Left renal cortex interstitium (tissue), 4 donors: ENCODE measurements around the gene NTN4. TPM values are rescaled to one million over a fixed set of nuclear protein-coding genes. Genes with fewer than 3 reads are reported as not detected.
"Not testable (repeated sequence)": the region's sequence is repeated elsewhere in the genome, so short reads cannot be mapped to it uniquely, and the experiment has no call there.

Experiments
- DNase-seq, 4 donors: peaks; one replicate each; pipeline ENCODE4 v3.0.0-alpha.2; 2013; ENCODE audit warnings: low read depth in 4 of 4, low spot score in 2 of 4, missing footprints in 1 of 4
- polyA plus RNA-seq, 4 donors: library from polyadenylated mRNA; unstranded; fragments of 120-200 nt; gene quantifications; one replicate each; pipeline ENCODE4 v1.2.1, GENCODE V29; 2013; ENCODE audit not compliant: insufficient read length in 4 of 4

The NTN4 gene
- polyA plus RNA-seq, 4 donors = 94.0 to 112 (median 104) TPM

- peak in 1 of 4 donors; percentile 37 for DNase-seq
These were observed 12.1 kb upstream of the NTN4 start for GRCh38 chr12:95802482-95803270.

- no peak for DNase-seq
These were observed 6.4 kb upstream of the NTN4 start for GRCh38 chr12:95796982-95797289.

DNA sequence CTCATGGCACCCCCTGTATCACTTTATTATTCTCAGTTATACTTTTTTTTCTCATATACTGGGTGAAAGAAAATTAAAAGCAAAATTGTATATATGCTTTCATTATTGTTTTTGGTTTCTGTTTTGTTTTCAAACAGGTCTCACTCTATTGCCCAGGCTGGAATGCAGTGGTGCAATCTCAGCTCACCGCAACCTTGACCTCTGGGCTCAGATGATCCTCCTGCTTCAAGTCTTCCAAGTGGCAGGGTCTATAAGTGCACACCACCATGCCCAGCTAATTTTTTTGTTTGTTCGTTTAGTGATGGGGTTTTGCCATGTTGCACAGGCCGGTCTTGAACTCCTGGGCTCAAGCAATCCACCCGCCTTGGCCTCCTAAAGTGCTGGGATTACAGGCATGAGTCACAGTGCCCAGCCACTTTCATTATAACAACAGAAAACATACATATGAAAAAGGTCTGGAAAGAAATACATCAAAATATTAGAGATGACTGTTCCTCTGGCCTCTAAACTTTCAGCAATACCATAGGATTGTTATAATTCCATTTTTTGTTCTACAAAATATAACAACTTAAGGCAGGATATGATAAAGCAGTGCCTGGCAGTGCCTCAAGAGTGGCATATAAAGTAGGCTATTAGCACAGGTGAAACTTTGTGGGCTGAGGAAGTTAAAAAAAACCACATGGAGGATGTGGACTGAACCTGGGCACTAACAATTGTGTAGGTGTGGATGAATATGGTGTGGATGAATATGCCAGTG is 5.8 kb upstream of the NTN4 start:
- no peak for DNase-seq

DNA sequence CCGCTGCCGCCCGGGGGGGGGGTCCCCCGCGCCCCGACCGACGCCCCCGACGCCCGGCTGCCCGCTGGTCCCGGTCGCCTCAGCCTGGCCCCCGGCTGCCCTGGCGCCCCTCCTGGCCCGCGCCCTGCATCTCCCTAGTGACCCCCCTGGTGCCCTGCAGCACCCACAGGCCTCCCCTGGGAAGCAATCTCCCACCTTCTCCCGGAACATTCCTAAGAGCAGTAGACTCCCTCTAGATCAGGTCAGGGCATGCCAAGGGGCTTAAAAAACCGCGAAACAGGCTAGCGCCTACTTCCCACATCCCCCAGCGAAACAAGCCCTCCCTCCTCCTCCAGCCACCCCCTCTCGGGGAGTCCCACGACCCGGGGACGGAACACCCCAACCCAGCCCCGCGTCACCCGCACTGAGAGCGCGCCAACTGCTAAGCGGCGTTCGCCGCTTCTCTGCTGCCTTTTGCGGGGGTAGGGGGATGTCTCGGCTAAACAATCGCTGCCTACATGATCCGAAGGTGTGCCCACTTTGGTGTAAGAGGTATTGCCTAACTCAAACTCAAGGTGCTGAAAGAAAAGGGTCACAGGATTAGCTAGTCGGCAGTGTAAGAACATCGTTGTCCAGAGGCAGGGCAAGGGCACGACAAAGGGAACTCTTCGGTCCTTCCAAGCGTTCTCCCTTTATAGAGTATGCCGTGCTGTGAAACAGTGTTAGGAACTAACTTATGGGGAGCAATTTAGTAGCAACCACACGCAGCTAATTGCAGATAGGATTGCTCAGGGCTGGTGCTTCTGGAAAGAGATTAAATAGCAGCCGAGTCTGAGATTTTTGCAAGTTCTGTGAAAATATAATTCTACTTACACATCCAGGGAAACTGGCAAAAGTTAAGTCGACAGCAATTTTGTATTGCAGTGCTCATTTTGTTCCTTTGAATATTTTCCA is 619 bp upstream of the NTN4 start:
- peak in 2 of 4 donors; percentile 24 to 38 for DNase-seq

DNA sequence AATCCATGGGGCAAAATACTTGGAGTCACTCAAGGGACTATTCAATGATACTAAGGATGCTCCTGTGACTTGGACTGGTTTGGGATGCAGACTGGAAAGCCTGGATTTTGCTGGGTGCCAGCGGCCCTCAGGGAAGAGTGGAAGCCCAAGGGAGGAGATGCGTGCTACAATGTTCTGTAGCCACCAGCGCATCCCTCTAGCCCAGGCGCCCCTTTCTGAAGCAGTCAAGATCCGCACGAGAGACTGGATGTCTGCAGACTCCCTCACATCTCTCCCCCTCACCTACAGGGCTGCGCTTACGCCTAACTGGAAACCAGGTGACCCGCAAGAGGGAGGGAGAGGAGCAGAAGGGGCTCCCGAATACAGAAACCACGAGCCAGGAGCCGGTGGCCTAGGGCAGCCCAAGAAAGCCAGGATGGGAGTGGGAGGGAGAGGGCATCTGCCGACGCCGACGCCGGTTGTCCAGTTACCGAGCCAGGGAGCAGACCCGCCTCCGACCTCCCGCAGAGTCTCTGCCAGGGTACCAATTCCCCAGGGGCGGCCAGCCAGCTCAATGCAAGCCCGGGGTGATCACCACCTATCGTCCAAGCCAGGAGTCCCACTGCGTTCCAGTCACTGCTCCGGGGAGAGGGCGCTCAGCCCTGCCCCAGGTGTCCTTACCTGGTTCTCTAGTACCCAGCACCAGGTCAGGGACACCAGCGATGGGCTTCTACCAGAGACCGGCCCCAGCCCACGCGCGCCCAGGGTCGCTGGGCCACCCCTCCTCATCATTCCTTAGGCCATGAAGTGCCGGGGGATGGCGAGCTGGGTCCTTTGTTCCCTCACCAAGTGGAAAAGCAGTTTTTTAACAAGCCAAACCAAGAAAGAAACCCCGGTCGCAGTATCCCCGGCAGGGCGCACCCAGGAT is 1.2 kb downstream of the NTN4 start:
- DNase-seq = peak in 1 of 4 donors; percentile 20

DNA sequence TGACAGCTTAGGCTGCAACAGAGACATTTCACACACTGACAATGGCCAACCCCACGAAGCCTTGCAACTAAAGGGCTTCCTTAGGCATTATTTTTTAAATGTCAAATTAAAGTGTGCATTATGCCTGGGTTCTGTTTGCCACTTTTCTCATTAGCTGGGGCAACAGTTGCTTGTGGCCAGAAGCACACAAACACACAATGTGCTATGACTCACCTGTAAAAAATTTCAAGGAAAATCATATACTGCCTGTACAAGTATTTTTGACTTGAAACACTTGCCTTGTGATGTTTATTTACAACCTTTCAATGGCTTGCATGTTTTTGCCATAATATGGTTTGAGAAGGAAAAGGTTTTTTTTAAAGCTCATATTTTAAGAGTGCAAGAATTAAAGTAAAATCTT is 1.9 kb downstream of the NTN4 start:
- DNase-seq = no peak

- DNase-seq = no peak
These were observed 3.2 kb downstream of the NTN4 start for GRCh38 chr12:95787274-95787818.

GRCh38 chr12:95784915-95785314 is 5.6 kb downstream of the NTN4 start:
- no peak for DNase-seq

- DNase-seq = no peak
These were observed 6.3 kb downstream of the NTN4 start for GRCh38 chr12:95784286-95784685.

DNA sequence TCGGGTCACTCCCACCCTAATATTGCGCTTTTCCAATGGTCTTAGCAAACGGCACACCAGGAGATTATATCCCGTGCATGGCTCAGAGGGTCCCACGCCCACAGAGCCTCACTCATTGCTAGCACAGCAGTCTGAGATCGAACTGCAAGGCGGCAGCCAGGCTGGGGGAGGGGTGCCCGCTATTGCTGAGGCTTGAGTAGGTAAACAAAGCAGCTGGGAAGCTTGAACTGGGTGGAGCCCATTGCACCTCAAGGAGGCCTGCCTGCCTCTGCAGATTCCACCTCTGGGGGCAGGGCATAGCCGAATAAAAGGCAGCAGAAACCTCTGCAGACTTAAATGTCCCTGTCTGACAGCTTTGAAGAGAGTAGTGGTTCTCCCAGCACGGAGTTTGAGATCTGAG is 15.1 kb downstream of the NTN4 start:
- DNase-seq = not testable (repeated sequence)

DNA sequence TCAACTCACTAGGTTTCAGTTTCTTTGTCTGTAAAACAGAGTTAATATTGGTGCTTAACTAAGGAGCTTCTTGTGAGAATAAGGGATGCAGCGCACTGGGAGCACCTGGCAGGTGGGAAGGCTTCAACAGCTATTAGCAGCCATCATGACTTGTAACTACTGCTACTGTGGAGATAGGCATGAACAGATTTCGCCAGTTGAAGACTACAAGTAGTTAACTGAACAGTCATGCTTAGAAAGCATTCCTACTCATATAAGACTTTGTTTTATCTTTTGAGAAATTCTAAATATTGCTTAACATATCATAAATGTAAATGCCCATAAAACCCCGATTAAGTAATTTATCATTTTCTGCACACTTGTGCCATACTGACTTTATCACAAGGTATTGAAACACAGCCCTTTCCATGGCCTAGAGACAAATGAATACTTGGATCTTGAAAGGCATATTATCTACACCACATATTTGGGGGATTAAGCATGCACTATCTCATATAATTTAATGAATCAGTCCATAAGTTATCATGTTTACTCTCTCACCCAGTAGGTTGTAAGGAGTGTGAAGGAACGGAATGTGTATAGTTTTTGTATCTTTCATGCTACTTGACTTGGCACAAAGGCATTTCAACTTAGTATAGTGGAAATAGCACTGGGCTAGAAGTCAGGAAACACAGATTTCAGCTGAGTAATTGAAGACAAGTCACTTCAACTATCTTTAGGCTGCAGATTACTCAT is 16.1 kb downstream of the NTN4 start:
- DNase-seq = no peak

- DNase-seq = no peak
These were observed 17.2 kb downstream of the NTN4 start for GRCh38 chr12:95773320-95773719.

GRCh38 chr12:95767703-95768102 is 22.9 kb downstream of the NTN4 start:
- no peak for DNase-seq

- DNase-seq = no peak
These were observed 24.1 kb downstream of the NTN4 start for GRCh38 chr12:95766356-95767019.

- no peak for DNase-seq
These were observed 25.7 kb downstream of the NTN4 start for GRCh38 chr12:95764848-95765247.

DNA sequence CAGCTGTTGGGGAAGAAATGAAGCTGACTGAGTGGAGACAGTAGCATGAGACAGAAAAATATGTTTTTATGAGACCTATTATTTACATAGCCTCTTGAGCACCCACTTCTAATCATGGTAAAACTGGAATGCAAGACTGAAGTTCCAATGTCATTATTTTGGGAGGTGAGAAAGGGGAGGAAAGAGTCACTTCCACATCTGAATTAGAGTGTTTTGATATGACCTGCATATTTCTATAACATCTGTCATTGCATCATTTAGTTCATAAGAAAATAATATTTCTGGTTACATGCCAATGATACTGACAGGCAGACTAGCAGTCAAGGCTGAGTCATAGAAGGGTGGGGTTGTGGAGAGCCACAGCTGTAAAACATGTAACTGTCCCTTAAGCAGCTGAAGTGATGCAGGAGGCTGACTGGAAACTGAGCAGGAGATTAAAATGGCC is 26.7 kb downstream of the NTN4 start:
- no peak for DNase-seq

- DNase-seq = no peak
These were observed 28.3 kb downstream of the NTN4 start for GRCh38 chr12:95762123-95762785.

DNA sequence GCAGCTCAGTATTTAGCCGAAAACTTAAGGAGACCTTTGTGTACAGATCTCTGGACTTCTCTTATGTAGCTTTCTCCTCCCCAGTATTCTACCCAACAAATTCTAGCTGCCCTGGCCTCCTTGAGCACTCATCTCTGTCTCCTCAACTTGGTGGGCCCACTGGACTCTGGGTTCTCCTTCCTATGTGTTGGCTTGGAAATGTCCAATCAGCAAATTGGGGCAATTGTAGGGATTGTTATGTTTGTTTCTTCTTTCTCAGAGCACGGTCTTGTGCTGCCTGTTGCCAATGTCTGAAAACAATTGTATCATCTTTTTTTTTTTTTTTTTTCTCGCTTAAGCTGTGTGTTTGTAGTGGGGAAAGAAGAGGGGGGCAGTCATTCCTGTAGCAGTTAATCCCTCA is 30.2 kb downstream of the NTN4 start:
- no peak for DNase-seq
